Colonic mucosa (tissue), 4 donors: ENCODE data around the gene SMURF2. TPM values are rescaled to one million over a fixed set of nuclear protein-coding genes. Genes with fewer than 3 reads are reported as not detected.

Source experiments
- DNase-seq: peaks from one replicate; pipeline ENCODE4 v3.0.0-alpha.2; 2020
- H3K27ac ChIP-seq: fragments of 200-600 bp; one replicate; pipeline ENCODE4 v1.8.0; 2021
- H3K27me3 ChIP-seq: fragments of 200-600 bp; one replicate; pipeline ENCODE4 v1.8.0; 2021
- H3K36me3 ChIP-seq: fragments of 200-600 bp; one replicate; pipeline ENCODE4 v1.8.0; 2021
- H3K4me1 ChIP-seq: fragments of 200-600 bp; one replicate; pipeline ENCODE4 v1.8.0; 2021; ENCODE audit warnings: mild to moderate bottlenecking
- H3K4me3 ChIP-seq: fragments of 200-600 bp; one replicate; pipeline ENCODE4 v1.8.0; 2021
- H3K9ac ChIP-seq, 2 donors: one replicate each; pipeline ENCODE4 v1.7.0; 2013; ENCODE audit warnings: control low read depth in 2 of 2, low read depth in 2 of 2, low read length in 2 of 2
- H3K9me3 ChIP-seq: fragments of 200-600 bp; one replicate; pipeline ENCODE4 v1.8.0; 2021
- CTCF ChIP-seq: fragments of 200-600 bp; IDR thresholded peaks from one replicate; pipeline ENCODE4 v1.8.0; 2022; ENCODE audit warnings: antibody characterized with exemption, mild to moderate bottlenecking
- intact Hi-C: fragments of 100-400 bp; cut with DNase I; formaldehyde crosslinking; loops from one replicate; pipeline ENCODE4 v1.14.1; 2022
- total RNA-seq, 2 donors: library from RNA; stranded (reverse); fragmentation: NEBNext Ultra II Directional in 1 of 2; extraction: Animal tissue kit (Norgen Biotek cat#: 25700) in 1 of 2; gene quantifications; one replicate each; pipeline ENCODE4 v1.2.1, GENCODE V29; 2021
- donor health status: healthy.
- donor health status: DM: no; HTN: no; CAD: no.
- donor health status: DM: no; HTN: no; CAD: no.

SMURF2 gene
- total RNA-seq, 2 donors from 2014 or later = 10.6 to 18.6 TPM

- Histone ChIP-seq H3K9me3 (no peaks in the 10 kb centered on the region), H3K9ac (no peak overlapping the region), H3K27ac (no peak overlapping the region), H3K4me3 (no peak overlapping the region), H3K27me3 (no peaks in the 10 kb centered on the region), H3K4me1 (no peaks in the 10 kb centered on the region), H3K36me3 (peaks cover 2% of the 10 kb centered on the region)
- no peak for TF ChIP-seq CTCF
- no peak for DNase-seq
- intact Hi-C loops = no loop called here
Observed at GRCh38 chr17:64534187-64534586, 127.9 kb downstream of the SMURF2 start.

GRCh38 chr17:64533784-64534183, 128.3 kb downstream of the SMURF2 start:
- DNase-seq = no peak
- no peak for TF ChIP-seq CTCF
- intact Hi-C loops = no loop called here
- peaks cover 6% of the 10 kb centered on the region for H3K36me3 ChIP-seq
- no peaks in the 10 kb centered on the region for H3K9me3 ChIP-seq
- H3K27me3 ChIP-seq = no peaks in the 10 kb centered on the region
- H3K4me1 ChIP-seq = no peaks in the 10 kb centered on the region
- H3K27ac ChIP-seq = no peak overlapping the region
- no peak overlapping the region for H3K4me3 ChIP-seq
- no peak overlapping the region for H3K9ac ChIP-seq

GRCh38 chr17:64532409-64532808, 129.7 kb downstream of the SMURF2 start:
- intact Hi-C loops = no loop called here
- Histone ChIP-seq H3K9me3 (no peaks in the 10 kb centered on the region), H3K27me3 (no peaks in the 10 kb centered on the region), H3K4me1 (no peaks in the 10 kb centered on the region), H3K27ac (no peak overlapping the region), H3K9ac (no peak overlapping the region), H3K36me3 (peaks cover 11% of the 10 kb centered on the region), H3K4me3 (no peak overlapping the region)
- no peak for DNase-seq
- no peak for TF ChIP-seq CTCF

- Histone ChIP-seq H3K27me3 (no peaks in the 10 kb centered on the region), H3K4me3 (no peak overlapping the region), H3K27ac (no peak overlapping the region), H3K4me1 (no peaks in the 10 kb centered on the region), H3K36me3 (peaks cover 11% of the 10 kb centered on the region), H3K9me3 (no peaks in the 10 kb centered on the region), H3K9ac (no peak overlapping the region)
- intact Hi-C loops = no loop called here
- no peak for DNase-seq
- no peak for TF ChIP-seq CTCF
Observed at GRCh38 chr17:64531955-64532371, 130.1 kb downstream of the SMURF2 start.

GRCh38 chr17:64529221-64529620, 132.9 kb downstream of the SMURF2 start:
- H3K27me3 ChIP-seq = no peaks in the 10 kb centered on the region
- DNase-seq = no peak
- H3K9me3 ChIP-seq = no peaks in the 10 kb centered on the region
- intact Hi-C loops = no loop called here
- H3K36me3 ChIP-seq = peaks cover 16% of the 10 kb centered on the region
- H3K9ac ChIP-seq = no peak overlapping the region
- H3K4me3 ChIP-seq = no peak overlapping the region
- H3K4me1 ChIP-seq = no peaks in the 10 kb centered on the region
- H3K27ac ChIP-seq = no peak overlapping the region
- TF ChIP-seq CTCF = no peak

GRCh38 chr17:64527914-64528313, 134.2 kb downstream of the SMURF2 start:
- Histone ChIP-seq H3K9me3 (no peaks in the 10 kb centered on the region), H3K36me3 (peaks cover 16% of the 10 kb centered on the region)
- intact Hi-C loops = no loop called here

More at GRCh38 chr17:64527914-64528313, 134.2 kb downstream of the SMURF2 start:
- no peak for DNase-seq
- H3K4me1 ChIP-seq = no peaks in the 10 kb centered on the region
- H3K27ac ChIP-seq = no peak overlapping the region
- no peak for TF ChIP-seq CTCF
- H3K4me3 ChIP-seq = no peak overlapping the region
- no peaks in the 10 kb centered on the region for H3K27me3 ChIP-seq
- H3K9ac ChIP-seq = no peak overlapping the region
